ENCODE results near the gene PDE7B. TPM values are rescaled to one million over a fixed set of nuclear protein-coding genes. Genes with fewer than 3 reads are reported as not detected.
A peak's percentile ranks its signal among the peaks of the same experiment; 100 is the strongest.

Gene PDE7B
- total and polyA plus RNA-seq, 4 donors: 0.26 to 3.7 (median 1.8) TPM

DNA sequence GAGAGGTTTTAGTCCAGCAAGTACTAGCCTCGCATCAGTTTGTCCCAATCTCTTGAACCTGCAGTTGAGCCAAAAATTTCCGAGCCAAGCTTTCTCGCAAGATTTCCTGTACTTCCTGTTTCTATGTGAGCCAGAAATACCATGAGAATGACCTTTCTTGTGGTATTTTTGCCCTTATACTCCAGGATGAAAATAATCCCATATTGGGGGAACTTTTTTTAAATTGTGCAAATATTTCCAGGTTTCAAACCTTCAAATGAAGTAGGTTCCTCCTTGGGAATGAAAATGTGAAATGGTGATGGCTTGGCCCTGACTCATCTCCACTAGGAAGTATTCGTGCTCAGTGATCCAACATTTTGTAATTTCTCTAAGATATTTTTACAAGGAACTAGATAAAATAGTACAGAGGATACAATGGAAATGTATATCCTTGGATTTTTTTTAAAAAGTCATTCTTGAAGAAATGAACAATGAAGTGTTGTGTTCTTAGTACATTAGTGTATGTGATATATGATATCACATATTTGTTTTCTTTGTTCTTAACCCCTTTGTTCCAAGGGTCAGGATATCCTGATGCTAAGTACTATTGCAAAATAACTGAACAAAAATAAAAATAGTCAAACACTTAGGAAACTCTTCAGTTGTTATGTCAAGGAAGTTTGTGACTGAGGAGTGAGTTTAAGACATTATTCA lies 184.0 kb downstream of the PDE7B start:
- Histone ChIP-seq H3K36me3 (ENCODE audit: control insufficient read depth in 4 of 4, insufficient read depth in 4 of 4, low read length in 4 of 4) (no peaks in the 10 kb centered on the region), H3K27ac (ENCODE audit: low read depth in 1 of 2, low read length in 1 of 2) (peak overlapping the region in 1 of 2 donors; percentile 86), H3K27me3 (ENCODE audit: control insufficient read depth in 3 of 3, insufficient read depth in 3 of 3, low read length in 2 of 3) (no peaks in the 10 kb centered on the region), H3K4me1 (ENCODE audit: control insufficient read depth in 5 of 5, insufficient read depth in 5 of 5, low read length in 5 of 5) (peaks cover 7 to 63% (median 12%) of the 10 kb centered on the region in 5 donors), H3K9ac (ENCODE audit: insufficient read depth in 1 of 2, low read length in 2 of 2) (no peak overlapping the region), H3K4me3 (no peak overlapping the region), H3K9me3 (ENCODE audit: control insufficient read depth in 4 of 4, insufficient read depth in 3 of 4, low read length in 3 of 4) (no peaks in the 10 kb centered on the region)
- WGBS, 2 donors: 12 to 22% methylated on average over 4 of the region's 4 CpGs
- ATAC-seq (ENCODE audit: insufficient read depth, low FRiP score) (peak; percentile 12), DNase-seq (peak in 2 of 3 donors; percentile 40 to 64)
- TF ChIP-seq, protein P1, sequence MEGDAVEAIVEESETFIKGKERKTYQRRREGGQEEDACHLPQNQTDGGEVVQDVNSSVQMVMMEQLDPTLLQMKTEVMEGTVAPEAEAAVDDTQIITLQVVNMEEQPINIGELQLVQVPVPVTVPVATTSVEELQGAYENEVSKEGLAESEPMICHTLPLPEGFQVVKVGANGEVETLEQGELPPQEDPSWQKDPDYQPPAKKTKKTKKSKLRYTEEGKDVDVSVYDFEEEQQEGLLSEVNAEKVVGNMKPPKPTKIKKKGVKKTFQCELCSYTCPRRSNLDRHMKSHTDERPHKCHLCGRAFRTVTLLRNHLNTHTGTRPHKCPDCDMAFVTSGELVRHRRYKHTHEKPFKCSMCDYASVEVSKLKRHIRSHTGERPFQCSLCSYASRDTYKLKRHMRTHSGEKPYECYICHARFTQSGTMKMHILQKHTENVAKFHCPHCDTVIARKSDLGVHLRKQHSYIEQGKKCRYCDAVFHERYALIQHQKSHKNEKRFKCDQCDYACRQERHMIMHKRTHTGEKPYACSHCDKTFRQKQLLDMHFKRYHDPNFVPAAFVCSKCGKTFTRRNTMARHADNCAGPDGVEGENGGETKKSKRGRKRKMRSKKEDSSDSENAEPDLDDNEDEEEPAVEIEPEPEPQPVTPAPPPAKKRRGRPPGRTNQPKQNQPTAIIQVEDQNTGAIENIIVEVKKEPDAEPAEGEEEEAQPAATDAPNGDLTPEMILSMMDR (IDR thresholded peaks at IDR 0.05; ENCODE audit: control extremely low read depth, extremely low read depth): no peak

DNA sequence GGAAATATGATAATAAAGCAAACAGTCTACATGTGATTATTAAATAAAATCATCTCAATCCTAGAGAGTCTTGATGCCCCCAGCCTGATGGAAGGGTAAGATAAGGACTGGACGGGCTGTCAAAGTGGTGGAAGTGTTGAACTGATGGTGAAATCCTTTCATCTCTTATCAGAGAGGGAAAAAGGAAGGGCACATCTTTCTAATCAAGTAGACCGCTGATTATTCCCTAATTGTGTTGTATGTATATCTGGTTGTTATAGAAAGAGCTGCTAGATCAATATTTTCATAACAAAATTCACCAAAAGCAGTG lies 184.5 kb downstream of the PDE7B start:
- Histone ChIP-seq H3K36me3 (ENCODE audit: control insufficient read depth in 4 of 4, insufficient read depth in 4 of 4, low read length in 4 of 4) (no peaks in the 10 kb centered on the region), H3K4me1 (ENCODE audit: control insufficient read depth in 5 of 5, insufficient read depth in 5 of 5, low read length in 5 of 5) (peaks cover 7 to 63% (median 15%) of the 10 kb centered on the region in 5 donors), H3K9me3 (ENCODE audit: control insufficient read depth in 4 of 4, insufficient read depth in 3 of 4, low read length in 3 of 4) (no peaks in the 10 kb centered on the region), H3K27me3 (ENCODE audit: control insufficient read depth in 3 of 3, insufficient read depth in 3 of 3, low read length in 2 of 3) (no peaks in the 10 kb centered on the region), H3K9ac (ENCODE audit: insufficient read depth in 1 of 2, low read length in 2 of 2) (no peak overlapping the region), H3K27ac (ENCODE audit: low read depth in 1 of 2, low read length in 1 of 2) (peak overlapping the region in 1 of 2 donors; percentile 86), H3K4me3 (no peak overlapping the region)
- TF ChIP-seq, protein P1 (IDR thresholded peaks at IDR 0.05; ENCODE audit: control extremely low read depth, extremely low read depth): no peak
- WGBS, 2 donors: 44 to 47% methylated on average over 2 of the region's 2 CpGs
- DNase-seq: no peak
- no peak for ATAC-seq (ENCODE audit: insufficient read depth, low FRiP score)

DNA sequence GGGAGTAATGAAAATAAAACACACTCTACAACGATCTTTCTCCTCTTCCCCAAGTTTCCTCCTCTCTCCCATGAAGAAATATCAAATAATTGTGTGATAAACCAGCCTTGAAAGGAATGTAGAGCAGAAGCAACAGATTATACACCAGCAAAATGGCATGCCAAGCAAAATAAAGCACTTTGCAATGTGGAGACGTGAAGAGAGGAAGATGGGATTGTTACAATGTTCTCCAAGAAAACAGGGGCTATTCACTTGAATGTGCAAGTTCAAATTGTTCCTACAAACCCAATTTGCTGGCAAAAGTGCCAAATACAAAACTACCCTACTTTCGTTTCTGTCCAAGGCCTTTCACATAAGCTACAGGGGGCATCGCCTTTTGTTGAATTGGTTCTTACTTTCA lies 185.1 kb downstream of the PDE7B start:
- DNase-seq (no peak), ATAC-seq (ENCODE audit: insufficient read depth, low FRiP score) (no peak)
- H3K4me3 ChIP-seq: no peak overlapping the region
- H3K9me3 ChIP-seq (ENCODE audit: control insufficient read depth in 4 of 4, insufficient read depth in 3 of 4, low read length in 3 of 4): no peaks in the 10 kb centered on the region
- TF ChIP-seq, protein P1 (IDR thresholded peaks at IDR 0.05; ENCODE audit: control extremely low read depth, extremely low read depth): no peak
- H3K9ac ChIP-seq (ENCODE audit: insufficient read depth in 1 of 2, low read length in 2 of 2): no peak overlapping the region
- H3K27ac ChIP-seq (ENCODE audit: low read depth in 1 of 2, low read length in 1 of 2): peak overlapping the region in 1 of 2 donors; percentile 93
- H3K27me3 ChIP-seq (ENCODE audit: control insufficient read depth in 3 of 3, insufficient read depth in 3 of 3, low read length in 2 of 3): no peaks in the 10 kb centered on the region
- H3K36me3 ChIP-seq (ENCODE audit: control insufficient read depth in 4 of 4, insufficient read depth in 4 of 4, low read length in 4 of 4): no peaks in the 10 kb centered on the region
- WGBS, 2 donors: 80 to 87% methylated on average over 4 of the region's 4 CpGs
- peaks cover 7 to 63% (median 15%) of the 10 kb centered on the region in 5 donors for H3K4me1 ChIP-seq (ENCODE audit: control insufficient read depth in 5 of 5, insufficient read depth in 5 of 5, low read length in 5 of 5)

All from lung (tissue), 12 donors.